Activated CD4-positive, alpha-beta T cell treated with anti-CD3 and anti-CD28 coated beads, Interleukin-2, amount 50 U/mL, for 4 hours (primary cell): ENCODE results near the gene DUSP3.

Experiments used
- DNase-seq, 2 experiments: peaks; one replicate each; pipeline ENCODE4 v3.0.0-alpha.2; 2020

DUSP3 gene

DNA sequence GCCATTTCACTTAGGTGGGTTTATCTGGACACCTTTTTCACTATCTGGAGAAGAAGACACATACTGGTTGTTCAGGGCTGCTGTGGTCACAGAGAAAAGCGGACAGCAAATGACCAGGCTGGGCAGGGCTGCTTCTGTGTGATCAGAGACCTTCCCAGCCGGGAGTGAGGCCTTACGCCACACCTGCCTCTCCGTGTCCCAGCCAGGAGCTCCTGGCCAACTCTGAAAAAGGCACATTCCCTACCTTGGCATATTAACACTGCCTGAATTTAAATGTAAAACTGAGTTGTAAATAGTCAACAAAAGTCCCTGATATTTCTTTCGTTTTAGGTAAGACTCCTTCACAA lies 11.1 kb downstream of the DUSP3 start:
- no peak for DNase-seq

DNA sequence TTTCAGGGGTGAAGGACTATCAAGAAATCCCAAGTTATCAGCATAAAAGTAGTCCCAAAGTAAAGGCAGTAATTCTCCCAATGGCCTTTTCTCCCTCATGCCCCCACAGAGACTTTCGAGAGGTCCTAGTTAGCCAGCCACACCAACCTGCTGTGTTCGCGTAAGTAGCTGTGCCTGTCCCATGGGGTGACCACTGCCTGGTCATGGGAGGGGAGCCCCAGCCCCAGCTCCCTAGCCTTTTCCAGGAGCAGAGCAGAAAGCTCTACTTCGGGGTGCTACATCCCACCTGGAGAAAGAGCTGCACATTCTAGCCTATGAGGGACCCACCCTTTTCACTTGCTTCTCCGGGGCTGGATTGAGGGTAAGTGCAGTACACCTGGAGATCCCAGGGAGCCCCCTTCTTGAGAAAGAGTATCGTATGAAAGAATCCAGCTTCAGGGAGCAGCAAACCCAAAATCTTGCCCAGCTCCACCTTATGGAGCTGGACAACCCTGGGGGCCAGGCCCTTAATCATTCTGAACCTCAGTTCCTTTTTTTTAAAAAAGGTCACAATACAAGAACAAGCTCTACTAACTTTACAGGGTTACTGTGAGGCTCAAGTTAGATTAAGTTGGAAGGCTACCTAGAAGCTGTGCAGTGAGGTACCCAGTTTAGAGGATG lies 11.6 kb downstream of the DUSP3 start:
- no peak for DNase-seq

DNA sequence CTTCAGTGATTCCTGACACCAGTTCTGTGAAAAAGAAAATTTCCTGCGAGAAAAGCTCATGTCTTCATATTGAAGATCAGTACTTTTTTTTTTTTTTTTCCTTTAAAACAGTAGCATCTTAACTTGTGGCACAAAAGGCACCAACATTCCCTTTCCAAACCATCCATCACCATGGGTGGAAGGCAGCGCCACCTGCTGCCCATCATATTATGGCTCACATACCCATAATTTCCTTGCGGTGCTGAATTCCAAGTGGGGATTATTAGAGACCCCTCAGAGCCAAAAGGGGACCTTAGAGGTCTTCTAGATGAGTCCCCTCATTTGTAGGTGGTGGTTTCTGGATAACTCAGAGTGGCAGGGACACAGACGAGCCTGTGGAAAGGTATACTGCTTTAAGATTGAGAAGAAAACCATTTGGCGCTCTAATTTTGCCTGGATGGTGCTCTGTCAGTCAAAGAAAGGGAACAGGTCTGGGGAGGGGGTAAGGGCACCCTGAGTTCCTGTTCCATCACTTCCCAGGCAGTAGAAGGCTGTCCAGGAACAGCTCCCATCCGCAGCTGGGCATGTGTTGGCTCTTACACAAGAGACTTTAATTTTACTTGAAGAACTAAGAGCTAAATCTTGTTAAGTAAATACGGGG lies 12.2 kb downstream of the DUSP3 start:
- DNase-seq: peak; percentile 36 to 57

DNA sequence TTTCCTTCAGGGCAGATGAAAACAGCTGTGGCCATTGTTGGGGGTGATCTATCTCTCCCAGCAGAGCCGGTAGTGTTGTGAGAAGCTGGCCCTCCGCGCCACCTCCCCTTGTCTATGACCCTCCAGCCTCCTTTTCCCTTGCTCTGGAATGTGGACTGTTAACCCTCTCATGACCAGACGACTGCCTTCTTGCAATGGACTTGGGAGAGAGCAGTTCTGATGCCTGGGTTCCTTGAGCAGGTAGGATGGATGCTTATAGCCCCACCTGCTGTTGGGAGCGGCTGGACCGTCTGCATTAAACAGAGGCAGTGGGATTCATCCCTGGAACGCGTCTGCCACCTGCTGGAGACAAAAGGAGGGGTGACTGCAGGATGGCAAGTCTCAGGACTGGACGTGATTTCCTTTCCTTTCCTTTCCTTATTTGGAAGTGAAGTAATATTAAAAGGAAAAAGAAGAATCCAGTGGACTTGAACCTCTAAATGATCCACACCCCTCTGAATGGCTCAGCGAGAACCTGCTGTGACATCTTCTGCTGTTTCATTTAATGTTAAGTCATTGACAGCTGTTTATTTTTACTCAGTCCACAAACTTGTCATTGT lies 18.4 kb downstream of the DUSP3 start:
- peak; percentile 89 to 91 for DNase-seq

DNA sequence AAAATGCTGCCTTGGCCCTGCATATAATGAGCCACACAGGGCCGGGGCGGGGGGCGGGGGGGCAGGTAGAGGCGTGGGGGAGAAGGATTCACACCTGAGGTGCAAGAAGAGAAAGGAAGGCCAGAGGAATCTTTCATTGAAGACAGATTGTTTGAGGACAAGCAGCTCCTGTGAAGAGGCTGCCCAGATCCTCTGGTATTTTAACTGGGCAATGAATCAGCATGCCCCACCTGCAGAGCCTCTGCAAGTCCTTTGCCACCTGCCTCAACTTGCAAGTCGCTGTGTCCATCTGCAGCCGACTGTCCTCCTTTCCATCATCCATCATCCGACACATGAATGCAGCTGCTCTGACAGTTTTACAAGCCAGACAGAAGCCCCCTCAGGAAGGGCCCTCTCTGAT lies 18.9 kb downstream of the DUSP3 start:
- no peak for DNase-seq

GRCh38 chr17:43758497-43759174 lies 20.1 kb downstream of the DUSP3 start, which contains the start of gene SOST:
Gene SOST, minus strand, starts transcription at chr17:43758791. Its CDS starts 50 bp downstream, at chr17:43758741.
- no peak for DNase-seq

- no peak for DNase-seq
Measured at GRCh38 chr17:43758086-43758485, 20.7 kb downstream of the DUSP3 start.

DNA sequence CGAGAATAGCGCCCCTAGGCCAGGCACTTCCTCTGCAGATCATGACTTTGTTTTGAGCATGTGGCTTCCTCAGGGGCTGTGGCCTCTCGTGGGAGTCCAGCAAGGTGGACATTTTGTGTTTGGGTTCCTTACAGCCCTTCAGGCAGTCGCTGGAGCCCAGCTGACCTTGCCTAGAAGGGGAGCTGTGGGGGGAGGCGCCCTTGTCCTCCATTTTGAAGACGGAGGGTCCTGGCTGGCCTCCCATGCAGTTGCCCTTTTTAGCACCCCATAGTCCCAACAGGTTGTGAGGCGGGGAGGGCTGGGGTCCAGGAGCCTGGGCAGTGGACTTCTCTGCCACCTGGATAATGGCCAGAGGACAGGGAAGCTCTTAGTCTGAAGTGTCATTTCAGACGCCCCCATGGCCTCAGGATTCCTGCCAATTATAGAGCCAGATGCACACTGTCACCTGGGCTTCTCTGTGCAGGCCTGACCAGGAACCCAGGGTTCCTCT lies 21.6 kb downstream of the DUSP3 start:
- no peak for DNase-seq

- no peak for DNase-seq
Measured at GRCh38 chr17:43756201-43756600, 22.6 kb downstream of the DUSP3 start.

DNA sequence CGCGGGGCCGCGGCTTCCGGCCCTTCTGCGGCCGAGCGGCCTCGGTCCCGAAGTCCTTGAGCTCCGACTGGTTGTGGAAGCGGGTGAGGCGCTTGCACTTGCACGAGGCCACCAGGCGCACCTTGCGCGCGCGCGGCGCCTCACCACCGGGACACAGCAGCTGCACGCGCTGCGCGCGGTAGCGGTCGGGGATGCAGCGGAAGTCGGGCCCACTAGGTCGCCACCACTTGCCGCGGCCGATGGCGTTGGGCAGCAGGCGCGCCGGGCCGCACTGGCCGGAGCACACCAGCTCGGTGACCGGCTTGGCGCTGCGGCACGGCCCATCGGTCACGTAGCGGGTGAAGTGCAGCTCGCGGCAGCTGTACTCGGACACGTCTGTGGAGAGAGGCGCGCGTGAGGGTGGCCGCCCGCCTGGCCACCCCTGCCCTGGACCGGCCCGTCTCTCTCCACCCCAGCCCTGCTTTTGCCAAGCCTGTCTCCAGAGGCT lies 23.3 kb downstream of the DUSP3 start:
- no peak for DNase-seq

GRCh38 chr17:43754947-43755346 lies 23.8 kb downstream of the DUSP3 start:
- DNase-seq: no peak

- DNase-seq: no peak
Measured at GRCh38 chr17:43753493-43754129, 25.2 kb downstream of the DUSP3 start.

DNA sequence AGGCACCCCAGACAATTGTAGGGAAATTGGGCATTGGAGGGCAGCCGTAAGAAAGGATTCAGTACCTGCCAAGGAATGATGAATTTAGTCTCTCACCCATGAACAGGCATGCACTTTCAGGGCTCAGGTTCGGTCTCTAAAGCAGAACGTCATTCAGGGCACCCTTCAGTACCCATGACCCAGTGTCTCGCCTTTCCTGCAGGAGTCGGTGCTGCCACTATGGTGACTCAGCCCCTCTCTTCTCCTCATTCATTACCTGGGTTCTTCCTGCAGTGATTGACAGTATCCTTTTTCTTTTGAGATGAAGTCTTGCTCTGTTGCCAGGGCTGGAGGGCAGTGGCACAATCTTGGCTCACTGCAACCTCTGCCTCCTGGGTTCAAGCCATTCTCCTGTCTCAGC lies 28.6 kb downstream of the DUSP3 start:
- DNase-seq: no peak

GRCh38 chr17:43745541-43745940 lies 33.2 kb downstream of the DUSP3 start:
- no peak for DNase-seq

- DNase-seq: no peak
Measured at GRCh38 chr17:43741636-43742035, 37.1 kb downstream of the DUSP3 start.

DNA sequence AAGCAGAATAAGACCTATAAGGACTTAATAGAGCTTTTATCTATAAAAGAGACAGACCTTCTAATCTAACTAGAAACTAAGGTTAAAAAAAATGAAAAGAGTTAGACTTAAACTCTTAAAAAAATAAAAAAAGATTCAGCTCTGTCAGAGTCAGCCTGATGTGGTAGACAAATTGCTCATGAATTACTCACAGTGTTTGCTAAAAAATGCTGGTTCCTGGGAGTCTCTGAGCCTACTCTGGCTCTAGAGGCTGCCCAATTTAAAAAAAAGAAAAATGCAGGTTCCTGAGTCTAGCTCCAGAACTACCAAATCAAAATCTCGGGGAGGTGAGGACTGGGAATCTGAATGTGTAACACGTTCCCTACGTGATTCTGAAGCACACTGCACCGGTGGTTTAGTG lies 38.2 kb downstream of the DUSP3 start:
- DNase-seq: no peak

DNA sequence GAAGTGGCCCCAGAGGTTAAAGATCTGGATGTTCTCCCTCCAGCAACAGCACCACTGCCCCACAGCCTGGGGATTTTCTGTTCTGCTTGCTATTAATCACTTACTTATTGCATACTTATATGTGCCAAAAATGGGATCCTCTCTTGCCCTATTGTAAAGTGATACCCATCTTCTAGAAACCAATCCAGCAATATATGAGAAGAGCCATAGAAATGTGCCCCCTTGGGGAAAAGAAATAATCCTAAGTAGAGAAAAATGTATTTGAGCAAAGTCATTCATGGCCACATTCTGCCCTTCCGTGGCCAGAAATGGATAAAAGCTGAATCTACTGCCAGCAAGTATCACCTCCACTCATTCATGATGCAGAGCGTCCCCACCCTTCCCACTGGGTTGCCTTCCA lies 41.1 kb downstream of the DUSP3 start:
- no peak for DNase-seq

GRCh38 chr17:43736389-43736788 lies 42.4 kb downstream of the DUSP3 start:
- no peak for DNase-seq

GRCh38 chr17:43734376-43734775 lies 44.4 kb downstream of the DUSP3 start:
- DNase-seq: no peak

DNA sequence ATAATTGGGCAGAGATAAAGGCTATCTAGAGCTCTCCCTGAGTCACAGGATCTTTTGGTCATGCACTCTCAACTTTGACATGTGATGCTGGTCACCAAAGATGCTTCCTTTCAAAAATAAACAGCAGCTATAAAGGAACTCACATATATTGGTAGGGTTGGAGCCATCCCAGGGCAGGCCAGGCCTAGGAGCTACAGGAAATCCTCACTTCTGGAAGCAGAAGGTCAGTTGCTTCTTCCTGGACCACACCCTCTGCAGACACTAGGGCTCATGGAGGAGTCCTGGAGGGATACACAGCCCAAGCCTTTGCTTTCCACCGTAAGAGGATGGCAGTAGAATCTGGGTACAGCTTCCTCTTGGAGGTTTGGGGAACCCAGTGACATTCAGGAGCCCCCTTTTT lies 44.8 kb downstream of the DUSP3 start:
- DNase-seq: no peak

DNA sequence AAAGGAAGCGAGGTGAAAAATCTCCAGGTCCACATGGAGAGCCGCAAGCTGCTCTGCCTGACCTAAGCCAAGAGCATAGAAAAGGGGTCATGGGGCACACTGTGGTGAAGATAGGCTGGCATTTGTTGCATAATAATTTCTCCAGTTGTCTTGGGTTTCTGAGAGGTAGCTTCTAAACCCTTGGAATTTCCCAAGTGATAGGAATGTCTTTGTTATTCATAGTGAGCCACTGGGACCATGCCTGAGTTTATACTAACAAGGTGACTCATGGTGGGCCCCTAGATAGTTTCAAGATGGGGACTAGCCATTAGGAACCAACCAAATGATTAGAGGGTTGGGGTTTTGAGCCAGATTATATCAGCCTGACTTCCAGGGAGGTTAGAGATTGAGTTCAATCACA lies 45.8 kb downstream of the DUSP3 start:
- DNase-seq: no peak

DNA sequence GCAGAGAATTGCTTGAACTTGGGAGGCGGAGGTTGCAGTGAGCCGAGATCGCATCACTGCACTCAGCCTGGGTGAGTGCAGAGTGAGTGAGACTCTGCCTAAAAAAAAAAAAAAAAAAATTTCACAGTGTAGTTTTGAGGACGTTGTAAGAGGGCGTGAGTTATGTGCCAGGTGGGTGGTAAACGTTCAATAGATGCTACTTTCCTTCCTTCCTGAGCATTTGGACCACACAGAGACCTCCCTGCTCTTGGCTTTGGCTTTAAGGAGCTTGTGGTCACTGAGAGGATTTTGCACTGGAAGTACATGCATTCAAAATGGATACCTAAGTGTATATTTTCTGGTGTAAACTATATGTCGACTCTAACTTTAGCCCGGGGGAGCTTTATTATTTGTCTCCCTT lies 50.7 kb downstream of the DUSP3 start:
- no peak for DNase-seq

DNA sequence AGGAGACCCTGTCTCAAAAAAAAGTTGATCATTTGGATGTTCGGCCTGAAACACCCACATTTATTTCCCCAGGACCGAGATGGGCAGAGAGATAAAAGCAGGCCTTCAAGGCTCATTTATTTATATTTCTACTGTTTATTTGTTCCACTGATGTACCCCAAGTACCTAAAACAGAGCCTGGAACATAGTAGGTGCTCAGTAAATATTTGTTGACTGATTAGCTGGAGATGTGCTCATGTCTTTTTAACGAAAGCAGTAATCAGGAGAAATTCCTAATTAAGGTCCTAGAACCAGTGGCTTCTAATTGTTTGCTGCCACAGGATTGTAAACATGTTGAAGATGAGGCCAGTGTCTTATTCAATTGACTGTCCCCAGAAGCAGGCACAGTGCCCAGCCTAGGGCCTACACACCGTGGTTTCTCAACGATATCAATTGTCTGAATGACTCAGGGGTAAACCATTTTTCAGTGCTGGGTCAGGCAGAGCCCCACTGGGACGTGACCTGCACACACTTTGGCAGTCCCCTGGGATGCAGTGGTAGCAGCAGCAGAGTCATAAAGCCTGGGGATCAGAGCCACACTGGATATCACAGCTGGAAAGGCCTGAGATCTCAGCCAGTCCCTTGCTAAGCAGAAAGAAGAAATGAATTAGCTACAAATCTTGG lies 54.9 kb downstream of the DUSP3 start:
- DNase-seq: no peak
